HL-60 (cell line): ENCODE results near the gene TPRA1.

ENCODE experiments used
- DNase-seq, 2 experiments: peaks; one replicate each; pipeline ENCODE4 v3.0.0-alpha.2; 2010 to 2020; ENCODE audit warnings: low read depth in 1 of 2, low spot score in 1 of 2
- H3K27ac ChIP-seq: fragments of 250-450 bp; sonication (Bioruptor Pico); replicated peaks from 2 replicates; pipeline ENCODE4 v1.5.1; 2020; ENCODE audit warnings: mild to moderate bottlenecking, moderate library complexity
- H3K27me3 ChIP-seq: fragments of 250-450 bp; sonication (Bioruptor Pico); 2 replicates; pipeline ENCODE4 v1.5.1; 2021; ENCODE audit warnings: mild to moderate bottlenecking, moderate library complexity; ENCODE audit not compliant: insufficient read depth, poor library complexity, severe bottlenecking
- H3K4me3 ChIP-seq: replicated peaks from 2 replicates; pipeline ENCODE4 v1.5.1; 2011; ENCODE audit warnings: mild to moderate bottlenecking, control low read depth, low read length; ENCODE audit not compliant: insufficient read depth
- CTCF ChIP-seq: IDR thresholded peaks from one replicate; pipeline ENCODE4 v1.5.1; 2011; ENCODE audit warnings: low read length, control low read depth, inconsistent platforms; ENCODE audit not compliant: insufficient read depth
- GABPA ChIP-seq: IDR thresholded peaks from 2 replicates; pipeline ENCODE4 v1.6.1; 2012; ENCODE audit warnings: low read depth
- POLR2AphosphoS5 ChIP-seq: IDR thresholded peaks from 2 replicates; pipeline ENCODE4 v1.6.1; 2012; ENCODE audit warnings: low read depth
- REST ChIP-seq: IDR thresholded peaks from 2 replicates; pipeline ENCODE4 v1.6.1; 2012; ENCODE audit warnings: low read depth; ENCODE audit not compliant: insufficient replicate concordance
- SPI1 ChIP-seq: IDR thresholded peaks from 2 replicates; pipeline ENCODE4 v1.6.1; 2012; ENCODE audit warnings: low read depth, mild to moderate bottlenecking, borderline replicate concordance

The TPRA1 gene

GRCh38 chr3:127615631-127616305, 25.2 kb upstream of the TPRA1 start:
- Histone ChIP-seq H3K4me3 (no peak overlapping the region), H3K27me3 (no peaks in the 10 kb centered on the region), H3K27ac (no peak overlapping the region)
- DNase-seq: no peak
- TF ChIP-seq REST (no peak), CTCF (no peak), POLR2AphosphoS5 (no peak), GABPA (no peak), SPI1 (no peak)

- DNase-seq: no peak
- TF ChIP-seq GABPA (no peak), REST (no peak), POLR2AphosphoS5 (no peak), SPI1 (no peak), CTCF (no peak)
Observed at GRCh38 chr3:127614928-127615589, 24.5 kb upstream of the TPRA1 start.

GRCh38 chr3:127613406-127613805, 22.9 kb upstream of the TPRA1 start:
- H3K4me3 ChIP-seq: no peak overlapping the region
- DNase-seq: no peak
- no peak overlapping the region for H3K27ac ChIP-seq
- no peaks in the 10 kb centered on the region for H3K27me3 ChIP-seq
- TF ChIP-seq POLR2AphosphoS5 (no peak), GABPA (no peak), CTCF (no peak), SPI1 (no peak), REST (no peak)

More at GRCh38 chr3:127614928-127615589, 24.5 kb upstream of the TPRA1 start:
- Histone ChIP-seq H3K27me3 (no peaks in the 10 kb centered on the region), H3K4me3 (no peak overlapping the region), H3K27ac (no peak overlapping the region)
